HepG2 (cell line): ENCODE data around the gene CCS. TPM values are rescaled to one million over a fixed set of nuclear protein-coding genes. Genes with fewer than 3 reads are reported as not detected.

Experiments used
- ATAC-seq: fragments of 200-7000 bp; cut with Tn5 transposase; 3 replicates; pipeline ENCODE4 v1.9.1; 2020; ENCODE audit warnings: mild to moderate bottlenecking, moderate library complexity
- BruUV-seq: library from RNA; stranded (reverse); fragments of 400-500 nt; replicated peaks from 2 replicates; lab custom pipeline; 2021; lab: Mats Ljungman, UMichigan
- CTCF ChIA-PET: fragments of 300-600 bp; formaldehyde crosslinking; extraction: SDS; loops from one replicate; lab custom pipeline; 2021; ENCODE audit warnings: low total read pairs, inconsistent platforms, low intra/inter-chr PET ratio; lab: Yijun Ruan, JAX
- POLR2A ChIA-PET: fragments of 350-600 bp; sonication (Branson Sonifier 250); formaldehyde crosslinking; loops from one replicate; lab custom pipeline; 2020; ENCODE audit warnings: antibody characterized with exemption, inconsistent platforms; lab: Yijun Ruan, JAX
- DNase-seq: peaks from one replicate; pipeline ENCODE4 v3.0.0-alpha.2; 2015; ENCODE audit warnings: low spot score
- FAIRE-seq: peaks from 3 replicates; lab custom pipeline; 2011; peaks lifted over from hg19 to GRCh38; lab: Jason Lieb, UNC
- H2AFZ ChIP-seq: one replicate; pipeline ENCODE4 v1.6.1; 2011; ENCODE audit warnings: low read length, inconsistent platforms
- H3K27ac ChIP-seq: fragments of 300-600 bp; 3 replicates; pipeline ENCODE4 v1.8.0; 2011; ENCODE audit warnings: mixed run types, mild to moderate bottlenecking, mixed read lengths, low read length, inconsistent platforms; ENCODE audit not compliant: insufficient read depth; ENCODE audit errors: extremely low read length
- H3K27me3 ChIP-seq, 2 experiments: fragments of 200-600 bp in 1 of 2; 2 replicates in 1 of 2; 3 replicates in 1 of 2; pipeline versions ENCODE4 v1.6.0 to v1.8.0; 2011; ENCODE audit warnings: low read length in 2 of 2, mild to moderate bottlenecking in 2 of 2, moderate library complexity in 2 of 2, inconsistent platforms in 1 of 2; ENCODE audit not compliant: insufficient read depth in 2 of 2, control insufficient read depth in 1 of 2
- H3K36me3 ChIP-seq, 2 experiments: fragments of 200-600 bp in 1 of 2; replicated peaks in 1 of 2; 2 replicates in 1 of 2; 3 replicates in 1 of 2; pipeline versions ENCODE4 v1.5.1 to v1.8.0; 2011; ENCODE audit warnings: low read length in 2 of 2, inconsistent platforms in 1 of 2; ENCODE audit not compliant: insufficient read depth in 2 of 2, control insufficient read depth in 1 of 2
- H3K4me1 ChIP-seq: 2 replicates; pipeline ENCODE4 v1.5.1; 2012; ENCODE audit warnings: low read length, inconsistent platforms; ENCODE audit not compliant: insufficient read depth
- H3K4me2 ChIP-seq: 2 replicates; pipeline ENCODE4 v1.6.0; 2011; ENCODE audit warnings: low read depth, low read length, inconsistent platforms
- H3K4me3 ChIP-seq, 3 experiments: fragments of 200-600 bp in 1 of 3; sonication (generic), shearing (Covaris generic) in 1 of 3; replicated peaks in 1 of 3; 2 replicates each; pipeline ENCODE4 v1.5.1; 2011 to 2016; ENCODE audit warnings: low read length in 3 of 3, inconsistent platforms in 2 of 3, low read depth in 2 of 3, mild to moderate bottlenecking in 2 of 3, control low read depth in 1 of 3, mixed read lengths in 1 of 3; ENCODE audit not compliant: insufficient read depth in 1 of 3
- H3K79me2 ChIP-seq: one replicate; pipeline ENCODE4 v1.6.1; 2011; ENCODE audit warnings: low read length, inconsistent platforms; ENCODE audit not compliant: insufficient read depth
- H3K9ac ChIP-seq: 2 replicates; pipeline ENCODE4 v1.6.0; 2011; ENCODE audit warnings: mild to moderate bottlenecking, low read depth, low read length, inconsistent platforms; ENCODE audit not compliant: insufficient read depth
- H3K9me3 ChIP-seq: 2 replicates; pipeline ENCODE4 v1.5.1; 2012; ENCODE audit warnings: mild to moderate bottlenecking, low read length
- H4K20me1 ChIP-seq: 2 replicates; pipeline ENCODE4 v1.6.0; 2011; ENCODE audit warnings: inconsistent platforms, mild to moderate bottlenecking, low read length, moderate library complexity; ENCODE audit not compliant: insufficient read depth
- DMTF1 ChIP-seq: sonication (generic); formaldehyde crosslinking; IDR thresholded peaks from 2 replicates; pipeline ENCODE4 v1.4.0; 2020; ENCODE audit warnings: mild to moderate bottlenecking, missing genetic modification reagents
- FOXP4 ChIP-seq: sonication (generic); formaldehyde crosslinking; IDR thresholded peaks from 2 replicates; pipeline ENCODE4 v1.4.0; 2020; ENCODE audit warnings: missing genetic modification reagents
- MBNL3 ChIP-seq: fragments of 250-450 bp; sonication (Bioruptor Pico); conservative IDR thresholded peaks from 2 replicates; pipeline ENCODE4 v1.8.0; 2022; ENCODE audit warnings: mild to moderate bottlenecking, inconsistent platforms
- MIER2 ChIP-seq: IDR thresholded peaks from 2 replicates; pipeline ENCODE4 v1.6.1; 2016; ENCODE audit warnings: missing biosample characterization, missing genetic modification reagents
- POLR2G ChIP-seq: fragments of 200-400 bp; formaldehyde crosslinking; IDR thresholded peaks from 2 replicates; pipeline ENCODE4 v1.6.1; 2018; ENCODE audit warnings: mild to moderate bottlenecking, low read depth, low read length, moderate library complexity
- REPIN1 ChIP-seq: sonication (generic); formaldehyde crosslinking; IDR thresholded peaks from 2 replicates; pipeline ENCODE4 v1.8.0; 2022; ENCODE audit warnings: missing genetic modification reagents, low read depth, mild to moderate bottlenecking, borderline replicate concordance
- SKIL ChIP-seq: sonication (generic); formaldehyde crosslinking; IDR thresholded peaks from 2 replicates; pipeline ENCODE4 v1.8.0; 2022; ENCODE audit warnings: missing genetic modification reagents, mild to moderate bottlenecking, moderate library complexity, borderline replicate concordance
- SMAD1 ChIP-seq: sonication (generic); formaldehyde crosslinking; IDR thresholded peaks from 2 replicates; pipeline ENCODE4 v1.4.0; 2020; ENCODE audit warnings: missing genetic modification reagents, low read depth, mild to moderate bottlenecking, borderline replicate concordance
- SNAPC2 ChIP-seq: sonication (generic); formaldehyde crosslinking; IDR thresholded peaks from 2 replicates; pipeline ENCODE4 v1.8.1; 2022; ENCODE audit warnings: mild to moderate bottlenecking, missing genetic modification reagents
- THRA ChIP-seq: sonication (generic); formaldehyde crosslinking; IDR thresholded peaks from 2 replicates; pipeline ENCODE4 v1.4.0; 2020; ENCODE audit warnings: missing genetic modification reagents, borderline replicate concordance
- ZBTB46 ChIP-seq: sonication (generic); formaldehyde crosslinking; IDR thresholded peaks from 2 replicates; pipeline ENCODE4 v1.4.0; 2020; ENCODE audit warnings: mild to moderate bottlenecking, missing genetic modification reagents, borderline replicate concordance
- ZNF546 ChIP-seq: sonication (generic); formaldehyde crosslinking; conservative IDR thresholded peaks from 2 replicates; pipeline ENCODE4 v1.8.1; 2023; ENCODE audit warnings: mild to moderate bottlenecking, missing genetic modification reagents
- ZNF562 ChIP-seq: sonication (generic); formaldehyde crosslinking; IDR thresholded peaks from 2 replicates; pipeline ENCODE4 v1.8.0; 2022; ENCODE audit warnings: missing genetic modification reagents, borderline replicate concordance
- ZNF709 ChIP-seq: sonication (generic); formaldehyde crosslinking; IDR thresholded peaks from 2 replicates; pipeline ENCODE4 v1.5.0; 2020; ENCODE audit warnings: mild to moderate bottlenecking, missing genetic modification reagents
- WGBS: methylation state at CpG from one replicate; pipeline ENCODE4 v1.1.6; 2017; ENCODE audit warnings: low lambda C conversion rate; 5-methylcytosine and 5-hydroxymethylcytosine counted together
- in situ Hi-C: cut with HindIII; loops from 2 replicates; pipeline ENCODE4 v1.10.0; 2017; ENCODE audit warnings: low pct_unique_long_range_greater_than_20kb; ENCODE audit not compliant: extremely low pct_ligation_motif_present
- intact Hi-C: fragments of 100-400 bp; cut with micrococcal nuclease; formaldehyde crosslinking; loops from one replicate; pipeline ENCODE4 v1.10.0; 2022; ENCODE audit not compliant: unreplicated experiment
- polyA plus RNA-seq, 8 experiments: library from polyadenylated mRNA; depleted of rRNA in 3 of 8; stranded (reverse) in 7 of 8; unstranded in 1 of 8; fragments of >200 nt; fragmentation: Illumina TruSeq in 4 of 8; extraction: Trizol in 4 of 8; gene quantifications; 2 replicates each; pipeline versions ENCODE4 v1.2.1 to v1.2.3, GENCODE V29; 2011 to 2016; ENCODE audit warnings: low read depth in 4 of 8, missing spikeins in 1 of 8, mixed read lengths in 1 of 8; ENCODE audit not compliant: insufficient read depth in 1 of 8
- total RNA-seq, 5 experiments: library from RNA; depleted of rRNA; stranded (reverse); fragments of >200 nt; fragmentation: Illumina TruSeq; extraction: Trizol; gene quantifications; 2 replicates each; pipeline ENCODE4 v1.2.3, GENCODE V29; 2016; ENCODE audit warnings: low read depth in 1 of 5

The CCS gene
- total and polyA plus RNA-seq, 2 of the 13 experiments (the other 11 are each of a cell fraction or from before 2014, with no cell fraction given) = 25.4 to 44.6 TPM

GRCh38 chr11:66554602-66555001 is 38.4 kb upstream of the CCS start (continued):
- TF ChIP-seq REPIN1 = no peak
- TF ChIP-seq ZNF562 (CRISPR knock-in tag) = no peak
- TF ChIP-seq THRA (CRISPR knock-in tag) = no peak
- TF ChIP-seq ZNF546 (CRISPR knock-in tag) = no peak
- no peak for TF ChIP-seq MIER2 (CRISPR knock-in tag)
- no peak for TF ChIP-seq ZBTB46 (CRISPR knock-in tag)
- TF ChIP-seq SMAD1 (CRISPR knock-in tag) = no peak

GRCh38 chr11:66555416-66555815 is 37.6 kb upstream of the CCS start:
- H3K79me2 ChIP-seq = no peaks in the 10 kb centered on the region
- H3K9ac ChIP-seq = no peak overlapping the region
- ChIA-PET CTCF (no interaction called here), POLR2A (no interaction called here)
- BruUV-seq = no TSS peak
- no peak overlapping the region for H3K4me3 ChIP-seq
- no peaks in the 10 kb centered on the region for H3K36me3 ChIP-seq
- no peak for DNase-seq
- no peak overlapping the region for H3K27ac ChIP-seq
- no peaks in the 10 kb centered on the region for H4K20me1 ChIP-seq
- no peak for FAIRE-seq
- in situ Hi-C loops (loop anchor here (25.0 kb wide), 1 partner anchor 282 kb away; the partner anchor contains the start of gene RCE1), intact Hi-C loops (no loop called here)
- no peaks in the 10 kb centered on the region for H3K9me3 ChIP-seq
- H2AFZ ChIP-seq = no peak overlapping the region
- WGBS = 0% methylated on average over 3 of the region's 3 CpGs
- H3K4me1 ChIP-seq = peaks cover 8% of the 10 kb centered on the region
- peaks cover 4 to 43% of the 10 kb centered on the region in 2 experiments for H3K27me3 ChIP-seq
- no peak overlapping the region for H3K4me2 ChIP-seq
- no peak for ATAC-seq
- TF ChIP-seq SKIL (CRISPR knock-in tag) = no peak
- no peak for TF ChIP-seq DMTF1 (CRISPR knock-in tag)
- no peak for TF ChIP-seq POLR2G
- TF ChIP-seq FOXP4 (CRISPR knock-in tag) = no peak
- TF ChIP-seq ZNF709 (CRISPR knock-in tag) = no peak
- TF ChIP-seq MBNL3 (CRISPR knock-in tag) = no peak
- TF ChIP-seq SNAPC2 = no peak
